ENCODE measurements around the gene SELENOM.
"Not testable (repeated sequence)": the region's sequence is repeated elsewhere in the genome, so short reads cannot be mapped to it uniquely, and the experiment has no call there.

The SELENOM gene

GRCh38 chr22:31075961-31076360, 31.4 kb downstream of the SELENOM start:
- no peak overlapping the region for H3K27ac ChIP-seq
- H3K4me3 ChIP-seq, result no peak overlapping the region
- H3K9me3 ChIP-seq (ENCODE audit: low read depth, low read length), result no peaks in the 10 kb centered on the region
- TF ChIP-seq EZH2 (IDR thresholded peaks at IDR 0.05), result no peak
- TF ChIP-seq FOXP2 (optimal IDR thresholded peaks at IDR 0.05; ENCODE audit: control extremely low read depth, extremely low read length, insufficient read depth), result no peak
- TF ChIP-seq POLR2AphosphoS5 (IDR thresholded peaks at IDR 0.05; ENCODE audit: borderline replicate concordance, low read depth, low read length), result no peak
- no peak overlapping the region for H3K9ac ChIP-seq (ENCODE audit: insufficient read length)
- no peaks in the 10 kb centered on the region for H3K36me3 ChIP-seq (ENCODE audit: insufficient read depth, low read length)
- no peak for DNase-seq (ENCODE audit: low read depth, low spot score)

DNA sequence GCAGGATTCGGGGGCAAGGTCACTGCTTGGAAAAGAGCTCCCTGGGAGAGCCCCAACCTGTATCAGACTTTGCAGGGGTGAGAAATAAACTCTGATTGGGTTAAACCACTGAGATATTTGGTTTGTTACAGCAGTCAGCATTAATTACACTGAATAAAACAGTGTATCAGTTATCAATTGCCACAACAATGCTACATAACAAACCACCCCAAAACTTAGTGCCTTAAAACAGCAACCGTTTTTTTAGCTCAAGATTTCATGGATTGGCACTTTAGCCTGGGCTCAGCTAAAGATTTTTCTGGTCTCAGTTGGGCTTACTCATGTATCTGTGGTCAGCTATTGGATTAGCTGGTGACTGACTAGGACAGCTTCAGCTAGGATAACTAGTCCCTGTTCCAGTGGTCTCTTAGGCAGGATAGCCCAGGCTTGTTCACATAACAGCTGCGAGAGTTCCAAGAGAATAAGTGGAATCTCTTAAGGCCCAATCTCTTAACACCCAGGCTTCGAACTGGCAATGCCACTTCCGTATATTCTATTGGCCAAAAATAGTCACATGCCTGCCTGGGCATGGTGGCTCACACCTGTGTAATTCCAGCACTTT, 33.7 kb downstream of the SELENOM start:
- not testable (repeated sequence) for H3K9ac ChIP-seq (ENCODE audit: insufficient read length); H3K36me3 ChIP-seq (ENCODE audit: insufficient read depth, low read length); H3K9me3 ChIP-seq (ENCODE audit: low read depth, low read length); DNase-seq (ENCODE audit: low read depth, low spot score); H3K27ac ChIP-seq; H3K4me3 ChIP-seq

DNA sequence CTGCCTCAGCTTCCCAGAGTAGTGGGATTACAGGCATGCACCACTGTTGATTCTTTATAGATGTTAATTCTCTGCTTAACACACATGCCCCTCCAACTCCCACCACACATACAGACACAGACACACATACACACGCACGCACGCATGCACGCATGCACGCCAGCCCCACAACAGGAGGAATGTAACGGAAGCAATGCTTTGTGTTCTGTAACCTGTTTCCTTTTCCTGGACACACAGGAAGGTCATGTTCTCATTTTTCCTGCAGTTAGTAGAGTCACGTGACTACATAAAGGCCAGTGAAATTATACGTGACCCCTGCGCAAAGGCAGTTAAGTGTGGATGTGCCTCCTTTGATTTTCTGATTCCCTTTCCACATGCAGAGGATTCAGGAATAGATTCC, 34.2 kb downstream of the SELENOM start:
- H3K27ac ChIP-seq; H3K9ac ChIP-seq (ENCODE audit: insufficient read length); H3K9me3 ChIP-seq (ENCODE audit: low read depth, low read length); DNase-seq (ENCODE audit: low read depth, low spot score); H3K36me3 ChIP-seq (ENCODE audit: insufficient read depth, low read length); H3K4me3 ChIP-seq: not testable (repeated sequence)

DNA sequence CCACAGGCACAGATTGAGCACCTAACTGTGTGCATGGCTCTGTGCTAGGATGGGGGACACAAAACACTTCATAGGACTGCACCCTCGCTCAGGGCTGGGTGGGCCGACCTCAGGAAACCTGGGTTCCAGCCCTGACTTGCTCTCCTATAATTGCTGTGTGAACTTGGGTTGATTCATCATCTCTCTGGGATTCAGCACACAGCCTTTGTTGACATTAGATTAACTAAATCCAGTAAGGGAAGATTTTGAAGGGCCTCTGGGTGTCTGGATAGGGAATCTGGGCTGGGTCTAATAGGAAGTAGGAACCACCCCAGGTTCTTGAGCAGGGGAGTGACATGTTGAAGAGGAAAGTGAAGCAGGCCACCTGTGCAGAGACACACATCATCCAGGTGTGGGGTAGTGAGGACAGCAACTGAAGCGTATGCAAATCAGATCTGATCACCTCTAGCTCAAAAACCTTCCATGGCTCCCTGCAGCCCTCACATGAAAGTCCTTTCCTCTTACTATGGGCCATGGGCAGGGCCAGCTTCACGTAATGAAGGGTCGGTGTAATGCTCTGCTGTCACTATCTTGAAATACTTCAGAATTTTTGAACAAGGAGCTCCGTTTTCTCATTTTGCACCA, 37.6 kb downstream of the SELENOM start:
- H3K27ac ChIP-seq; H3K9ac ChIP-seq (ENCODE audit: insufficient read length); DNase-seq (ENCODE audit: low read depth, low spot score); H3K9me3 ChIP-seq (ENCODE audit: low read depth, low read length); H3K36me3 ChIP-seq (ENCODE audit: insufficient read depth, low read length); H3K4me3 ChIP-seq: not testable (repeated sequence)

GRCh38 chr22:31068970-31069369, 38.4 kb downstream of the SELENOM start:
- no peak overlapping the region for H3K4me3 ChIP-seq
- H3K9ac ChIP-seq (ENCODE audit: insufficient read length), result no peak overlapping the region
- TF ChIP-seq POLR2AphosphoS5 (IDR thresholded peaks at IDR 0.05; ENCODE audit: borderline replicate concordance, low read depth, low read length) (no peak), EZH2 (IDR thresholded peaks at IDR 0.05) (no peak), FOXP2 (optimal IDR thresholded peaks at IDR 0.05; ENCODE audit: control extremely low read depth, extremely low read length, insufficient read depth) (no peak)

GRCh38 chr22:31064369-31064768, 43.0 kb downstream of the SELENOM start:
- Histone ChIP-seq H3K36me3 (ENCODE audit: insufficient read depth, low read length) (no peaks in the 10 kb centered on the region), H3K27ac (no peak overlapping the region), H3K9ac (ENCODE audit: insufficient read length) (no peak overlapping the region), H3K4me3 (no peak overlapping the region; the same call in 1 of the 2 replicates), H3K9me3 (ENCODE audit: low read depth, low read length) (no peaks in the 10 kb centered on the region)
- DNase-seq (ENCODE audit: low read depth, low spot score), result no peak
- TF ChIP-seq FOXP2 (optimal IDR thresholded peaks at IDR 0.05; ENCODE audit: control extremely low read depth, extremely low read length, insufficient read depth) (no peak), POLR2AphosphoS5 (IDR thresholded peaks at IDR 0.05; ENCODE audit: borderline replicate concordance, low read depth, low read length) (no peak)

More at GRCh38 chr22:31068970-31069369, 38.4 kb downstream of the SELENOM start:
- Histone ChIP-seq H3K9me3 (ENCODE audit: low read depth, low read length) (no peaks in the 10 kb centered on the region), H3K36me3 (ENCODE audit: insufficient read depth, low read length) (no peaks in the 10 kb centered on the region), H3K27ac (no peak overlapping the region)
- DNase-seq (ENCODE audit: low read depth, low spot score), result no peak

- Histone ChIP-seq H3K4me3 (no peak overlapping the region), H3K9ac (ENCODE audit: insufficient read length) (no peak overlapping the region), H3K9me3 (ENCODE audit: low read depth, low read length) (no peaks in the 10 kb centered on the region), H3K36me3 (ENCODE audit: insufficient read depth, low read length) (no peaks in the 10 kb centered on the region), H3K27ac (no peak overlapping the region)
- DNase-seq (ENCODE audit: low read depth, low spot score), result no peak
- TF ChIP-seq EZH2 (IDR thresholded peaks at IDR 0.05) (no peak), FOXP2 (optimal IDR thresholded peaks at IDR 0.05; ENCODE audit: control extremely low read depth, extremely low read length, insufficient read depth) (no peak), POLR2AphosphoS5 (IDR thresholded peaks at IDR 0.05; ENCODE audit: borderline replicate concordance, low read depth, low read length) (no peak)
Observed at GRCh38 chr22:31062566-31063230, 44.7 kb downstream of the SELENOM start.

GRCh38 chr22:31059663-31060062, 47.7 kb downstream of the SELENOM start:
- H3K9me3 ChIP-seq (ENCODE audit: low read depth, low read length); H3K4me3 ChIP-seq; DNase-seq (ENCODE audit: low read depth, low spot score); H3K9ac ChIP-seq (ENCODE audit: insufficient read length); H3K27ac ChIP-seq; H3K36me3 ChIP-seq (ENCODE audit: insufficient read depth, low read length): not testable (repeated sequence)

DNA sequence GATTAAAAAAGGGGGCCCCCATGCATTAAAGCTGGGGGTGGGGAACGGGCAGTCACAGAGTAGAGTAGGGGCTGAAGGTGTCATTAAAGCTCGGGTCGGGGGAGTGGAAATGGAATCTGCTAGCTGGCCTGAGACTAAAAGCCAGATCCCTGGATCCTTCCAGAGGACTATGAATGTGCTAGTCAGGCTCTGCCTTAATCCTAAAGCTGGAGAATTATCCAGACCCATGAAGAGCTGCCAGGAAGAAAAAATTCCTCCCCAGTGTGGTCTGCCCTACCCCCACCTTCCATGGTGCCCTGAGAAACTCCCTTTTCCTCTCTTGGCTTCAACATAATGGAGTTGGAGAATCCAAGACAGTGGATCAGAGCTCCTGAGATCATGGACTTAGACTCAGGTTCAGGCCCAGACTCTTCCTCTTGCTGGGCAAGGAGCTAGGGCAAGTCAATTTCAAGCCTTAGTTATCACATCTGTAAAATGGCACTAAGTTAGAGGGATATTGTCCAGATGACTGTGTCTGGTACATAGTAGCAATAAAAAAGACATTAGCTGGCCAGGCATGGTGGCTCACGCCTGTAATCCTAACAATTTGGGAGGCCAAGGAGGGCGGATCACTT, 50.3 kb downstream of the SELENOM start:
- no peak for TF ChIP-seq EZH2 (IDR thresholded peaks at IDR 0.05)
- TF ChIP-seq POLR2AphosphoS5 (IDR thresholded peaks at IDR 0.05; ENCODE audit: borderline replicate concordance, low read depth, low read length), result no peak
- no peak for TF ChIP-seq FOXP2 (optimal IDR thresholded peaks at IDR 0.05; ENCODE audit: control extremely low read depth, extremely low read length, insufficient read depth)
- DNase-seq (ENCODE audit: low read depth, low spot score), result no peak
- H3K4me3 ChIP-seq, result no peak overlapping the region
- H3K27ac ChIP-seq, result no peak overlapping the region
- no peaks in the 10 kb centered on the region for H3K36me3 ChIP-seq (ENCODE audit: insufficient read depth, low read length)
- no peak overlapping the region for H3K9ac ChIP-seq (ENCODE audit: insufficient read length)
- H3K9me3 ChIP-seq (ENCODE audit: low read depth, low read length), result no peaks in the 10 kb centered on the region
